NCI-H1417 (cell line): Measurements from ENCODE around the gene PHTF1.
"Not testable (repeated sequence)": the region's sequence is repeated elsewhere in the genome, so short reads cannot be mapped to it uniquely, and the experiment has no call there.

ENCODE experiments used
- DNase-seq, 3 experiments: peaks; one replicate each; lab custom pipeline; 2025; lab: John Stamatoyannopoulos, UW

The PHTF1 gene

DNA sequence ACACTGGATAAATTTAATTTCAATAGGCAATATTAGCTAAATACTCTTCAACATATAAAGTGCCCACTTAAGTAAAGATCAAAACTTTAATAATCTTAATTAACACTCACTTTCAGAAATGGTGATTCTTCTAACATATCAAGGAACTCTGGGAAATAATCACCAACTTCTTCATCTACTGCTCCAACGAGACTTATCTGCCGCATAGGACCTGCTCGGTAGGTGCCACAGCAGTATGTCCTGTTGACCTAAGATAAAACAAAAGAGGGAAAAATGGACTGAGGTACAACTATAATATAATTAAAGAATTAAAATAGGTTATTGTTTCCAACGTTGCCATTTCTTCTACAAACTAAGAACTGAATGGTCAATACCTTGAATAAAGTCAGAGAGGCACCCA is 18.3 kb upstream of the PHTF1 start:
- no peak for DNase-seq

DNA sequence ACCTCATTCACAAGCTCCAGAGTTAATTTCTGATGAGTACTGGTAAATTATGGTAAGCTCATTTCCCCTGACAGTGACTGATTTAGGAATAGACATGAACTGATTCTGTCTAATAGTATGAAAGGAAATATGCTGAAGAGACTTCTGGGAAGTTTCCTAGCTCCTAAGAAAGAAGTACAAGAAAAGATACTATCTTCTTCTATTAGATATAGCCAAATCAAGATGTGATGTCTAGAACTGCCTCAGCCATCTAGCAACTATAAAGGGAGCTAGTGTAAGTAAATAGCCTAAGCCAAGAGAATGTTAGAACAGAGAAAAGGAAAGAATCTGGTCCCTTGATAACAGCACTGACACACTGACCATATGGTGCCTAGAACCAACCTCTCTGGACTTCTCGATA is 10.7 kb upstream of the PHTF1 start:
- DNase-seq = no peak

DNA sequence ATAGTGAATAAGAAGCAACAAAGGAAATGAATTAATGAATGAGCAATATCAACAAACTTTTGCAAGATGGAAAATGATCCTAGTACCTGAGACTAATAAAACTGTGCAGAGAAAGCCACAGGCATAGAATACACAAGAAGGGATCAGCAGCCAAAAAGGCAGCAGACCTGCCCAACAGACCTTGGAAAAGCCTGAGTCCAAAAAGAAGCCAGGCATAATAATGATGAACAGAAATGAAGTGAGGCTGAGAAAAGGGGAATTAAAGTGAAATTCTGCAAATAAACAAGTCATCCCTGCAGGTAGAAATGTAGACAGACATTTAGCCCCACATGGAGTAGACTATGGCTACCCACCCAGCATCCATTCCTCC is 10.3 kb upstream of the PHTF1 start:
- DNase-seq = no peak

DNA sequence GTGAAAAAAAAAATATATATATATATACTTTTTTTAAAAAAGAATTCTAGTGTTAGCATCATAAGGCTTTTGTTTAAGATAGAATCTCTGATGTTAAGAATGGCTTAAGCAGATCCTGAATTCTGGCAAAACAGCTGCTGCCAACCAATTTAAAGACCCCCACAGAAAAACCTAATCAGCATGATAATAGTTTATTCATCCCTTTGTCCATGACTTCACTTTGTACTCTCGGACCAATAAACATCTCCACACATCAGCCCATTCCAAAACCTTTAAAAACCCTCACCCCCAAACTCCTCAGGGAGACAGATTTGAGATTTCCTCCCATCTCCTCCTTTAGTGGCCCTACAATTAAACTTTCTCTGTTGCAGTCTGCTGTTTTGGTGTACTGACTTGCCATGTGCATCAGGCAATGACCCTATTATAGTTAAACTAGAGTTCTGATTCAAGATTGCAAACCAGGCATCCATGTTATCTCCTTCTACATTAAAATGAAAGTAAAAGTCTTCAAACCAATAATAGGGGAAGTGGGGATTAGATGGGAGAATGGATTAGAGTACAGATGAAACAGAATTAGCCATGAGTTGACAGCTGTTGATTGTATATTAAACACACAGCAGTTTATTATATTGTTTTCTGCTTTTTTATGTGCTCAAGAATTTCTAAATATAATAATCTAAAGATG is 9.8 kb upstream of the PHTF1 start:
- DNase-seq = no peak

DNA sequence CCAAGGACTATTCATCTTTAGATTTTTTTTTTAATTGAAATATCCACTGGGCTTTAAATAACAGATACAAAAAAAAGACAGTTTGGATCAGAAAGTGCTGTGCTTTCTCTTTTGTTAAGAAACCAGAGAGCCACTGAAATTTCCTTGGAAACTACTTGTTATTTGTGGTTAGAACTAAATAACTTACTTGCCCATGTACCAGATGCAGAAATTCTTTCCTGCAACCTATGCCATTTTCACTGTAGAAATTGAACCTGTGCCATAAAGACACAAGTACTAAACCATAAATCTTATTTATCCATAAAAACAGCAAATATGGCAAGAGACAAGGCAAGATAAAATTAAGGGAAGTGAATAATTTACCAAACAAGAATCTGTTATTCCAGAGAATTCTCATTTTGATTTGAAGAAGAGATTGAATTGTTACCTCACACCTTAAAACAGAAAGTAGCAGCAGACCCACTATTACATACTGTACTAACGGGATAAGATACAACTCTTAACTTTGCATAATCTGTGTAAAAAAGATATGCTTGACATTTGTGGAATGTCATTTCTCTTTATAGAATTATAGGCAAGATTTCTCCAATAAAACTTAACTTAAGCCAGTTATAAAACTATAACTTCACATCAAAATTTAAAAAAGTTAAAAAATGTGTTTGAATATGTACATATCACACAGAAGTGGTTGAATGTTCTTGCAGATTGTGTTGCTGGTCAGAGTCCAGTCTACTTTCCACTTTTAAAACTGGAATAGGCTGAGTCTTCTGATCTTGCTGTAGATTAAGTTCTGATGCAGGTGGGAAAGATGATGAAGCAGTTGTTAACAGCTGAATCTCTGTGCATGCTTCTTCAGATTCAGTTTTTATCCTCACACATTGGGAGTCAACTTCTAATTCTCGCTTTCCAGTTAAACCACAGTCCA is 6.3 kb upstream of the PHTF1 start:
- DNase-seq = no peak

DNA sequence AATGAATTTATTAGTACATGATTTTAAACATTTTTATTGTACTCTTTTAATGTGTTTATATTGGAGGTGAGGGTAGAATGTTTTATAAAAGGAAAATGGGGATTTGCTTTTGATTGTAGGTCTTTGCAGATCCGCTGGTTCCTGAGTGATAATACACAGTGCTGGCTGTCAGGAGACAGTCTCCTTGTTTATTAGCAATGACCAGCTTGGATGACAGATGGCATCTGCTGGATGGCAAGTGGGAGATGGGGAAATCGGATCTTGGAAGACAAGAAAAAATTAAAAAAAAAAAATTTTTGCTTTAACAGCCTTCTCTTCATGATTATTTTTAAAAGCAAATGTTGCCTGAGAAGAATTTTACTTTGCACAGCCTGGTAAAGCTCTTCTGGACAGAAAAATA is 4.4 kb upstream of the PHTF1 start:
- DNase-seq = no peak

DNA sequence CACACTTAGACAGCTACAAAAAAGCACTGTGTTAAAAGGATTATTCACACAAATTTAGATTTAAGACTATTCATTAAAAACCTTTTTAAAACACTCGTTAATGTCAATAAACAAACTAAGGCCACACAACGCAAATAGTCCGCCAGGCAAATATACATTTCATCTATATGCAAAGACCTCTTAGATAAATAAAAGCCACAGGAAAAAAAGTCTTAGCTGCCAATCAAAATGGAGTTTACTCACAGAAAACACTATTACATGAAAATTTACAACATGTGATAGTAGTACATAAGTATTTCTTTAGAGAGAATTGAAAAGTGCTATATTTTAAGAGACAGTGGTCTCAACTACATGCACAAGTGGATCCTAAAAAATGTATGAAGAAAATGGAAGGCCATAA is 2.7 kb upstream of the PHTF1 start:
- DNase-seq = no peak

DNA sequence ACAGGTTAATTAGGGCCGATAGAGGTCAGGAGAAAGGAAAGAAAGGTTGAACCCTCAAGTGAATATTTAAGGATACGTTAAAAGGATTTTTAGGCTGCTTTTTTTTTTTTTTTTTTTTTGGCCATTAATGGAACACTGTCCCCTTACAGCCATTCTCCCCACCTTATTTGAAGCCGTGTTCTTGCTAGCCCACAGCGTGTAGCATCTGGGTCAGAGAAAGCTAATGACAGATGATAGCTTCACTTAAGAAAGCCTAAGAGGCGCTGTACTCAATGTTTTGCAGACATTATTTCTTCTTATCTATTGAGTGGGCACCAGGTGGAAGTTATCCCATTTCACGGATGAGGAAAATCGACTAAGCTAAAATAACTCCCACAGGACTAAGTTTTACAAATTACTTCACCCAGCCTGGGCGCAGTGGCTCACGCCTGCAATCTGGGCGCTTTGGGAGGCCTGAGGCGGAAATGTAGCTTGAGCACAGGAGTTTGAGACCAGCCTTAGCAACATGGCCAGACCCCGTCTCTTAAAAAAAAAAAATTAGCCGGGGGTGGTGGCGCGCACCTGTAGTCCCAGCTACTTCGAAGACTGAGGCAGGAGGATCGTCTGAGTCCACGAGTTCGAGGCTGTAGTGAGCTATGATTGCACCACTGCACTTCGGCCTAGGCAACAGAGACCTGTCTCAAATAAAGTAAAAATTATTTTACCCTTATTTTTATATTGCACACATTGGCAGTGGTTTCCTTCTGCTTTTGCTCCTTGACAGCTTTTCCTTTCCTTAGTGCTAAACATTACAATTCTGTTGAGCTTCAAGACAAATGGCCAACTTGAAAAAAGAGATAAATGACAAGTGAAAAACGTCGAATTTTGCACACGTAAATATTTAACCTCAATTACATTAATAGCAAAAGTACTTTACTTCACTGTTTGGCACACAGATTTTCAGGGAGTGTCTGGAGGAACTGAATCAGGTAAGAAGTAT is 1.1 kb upstream of the PHTF1 start:
- no peak for DNase-seq

DNA sequence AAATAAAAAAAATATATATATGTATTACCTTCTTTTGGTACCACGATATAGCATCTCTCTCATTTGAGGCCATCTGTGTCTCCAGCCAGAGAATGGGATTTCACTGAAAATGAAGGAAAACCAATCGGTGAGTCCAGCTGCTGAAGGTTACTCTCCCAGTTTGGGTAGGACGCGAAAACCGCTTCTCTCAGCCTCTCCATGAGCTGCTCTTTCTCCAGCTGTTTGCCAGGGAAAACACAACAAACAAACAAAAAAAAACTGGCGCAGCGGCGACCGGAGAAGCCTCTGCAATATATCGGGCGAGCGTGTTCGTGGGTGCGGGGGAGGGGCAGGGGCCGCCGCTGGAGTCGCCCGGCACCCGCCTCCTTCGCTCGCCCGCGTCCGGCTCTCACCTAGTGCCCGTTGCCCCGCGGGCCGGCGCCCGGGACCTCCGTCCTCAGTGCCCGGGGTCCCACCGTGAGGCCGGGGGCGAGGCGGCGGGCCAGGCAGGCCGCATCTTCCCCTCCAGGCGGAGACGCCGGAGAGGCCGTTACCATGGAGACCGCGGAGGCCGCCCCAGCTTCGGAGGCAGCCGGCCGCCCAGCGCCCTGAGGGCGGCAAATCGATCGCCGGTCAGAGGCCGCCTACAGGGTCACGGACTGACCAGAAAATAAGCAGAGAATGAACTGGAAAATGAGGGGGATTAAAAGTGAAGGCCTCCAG is 504 bp downstream of the PHTF1 start:
- DNase-seq = peak; percentile 78 to 90 (median 90)

DNA sequence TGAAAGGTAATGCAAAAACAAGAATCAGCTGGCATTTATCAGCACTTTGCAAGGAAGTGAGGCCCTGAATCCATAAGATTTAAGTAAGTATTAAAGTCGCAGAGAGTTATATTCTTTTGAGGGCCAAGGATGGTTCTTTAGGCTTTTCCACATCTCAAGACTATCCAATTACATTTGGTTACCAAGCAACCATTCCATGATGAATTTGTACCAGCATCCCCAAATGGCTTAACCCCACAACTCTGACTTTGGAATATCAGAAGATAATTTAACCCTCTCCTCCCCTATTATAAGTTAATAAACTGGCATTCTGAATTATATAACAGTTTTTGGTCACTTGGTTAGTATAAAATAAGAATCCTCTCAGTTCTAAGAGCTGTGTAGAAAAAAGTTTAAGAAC is 2.8 kb downstream of the PHTF1 start:
- no peak for DNase-seq

DNA sequence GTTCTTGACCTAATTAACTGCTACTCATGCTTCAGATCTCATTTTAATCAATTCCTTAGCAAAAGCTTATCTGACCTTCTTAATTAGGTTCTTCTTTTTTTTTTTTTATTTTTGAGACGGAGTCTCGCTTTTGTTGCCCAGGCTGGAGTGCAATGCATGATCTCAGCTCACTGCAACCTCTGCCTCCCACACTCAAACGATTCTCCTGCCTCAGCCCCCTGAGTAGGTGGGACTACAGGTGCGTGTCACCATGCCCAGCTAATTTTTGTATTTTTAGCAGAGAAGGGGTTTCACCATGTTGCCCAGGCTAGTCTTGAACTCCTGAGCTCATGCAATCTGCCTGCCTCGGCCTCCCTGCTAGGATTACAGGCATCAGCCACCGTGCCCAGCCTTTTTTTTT is 6.0 kb downstream of the PHTF1 start:
- DNase-seq = not testable (repeated sequence)

DNA sequence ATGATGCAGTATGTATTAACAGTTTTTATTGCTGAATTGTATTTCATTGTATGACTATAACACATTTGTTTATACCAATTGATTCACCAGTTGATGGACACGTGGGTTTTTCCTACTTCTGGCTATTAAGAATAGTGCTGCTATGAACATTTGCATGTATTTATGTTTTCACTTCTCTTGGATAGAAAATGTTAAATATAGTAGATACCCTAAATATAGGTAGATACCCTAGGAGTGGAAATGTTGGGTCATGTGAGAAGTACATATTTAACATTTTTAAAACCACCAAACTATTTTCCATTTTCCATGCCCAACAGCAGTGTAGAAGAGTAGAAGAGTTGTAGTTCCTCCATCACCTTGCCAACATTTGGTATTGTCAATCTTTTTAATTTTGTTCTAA is 7.8 kb downstream of the PHTF1 start:
- no peak for DNase-seq

DNA sequence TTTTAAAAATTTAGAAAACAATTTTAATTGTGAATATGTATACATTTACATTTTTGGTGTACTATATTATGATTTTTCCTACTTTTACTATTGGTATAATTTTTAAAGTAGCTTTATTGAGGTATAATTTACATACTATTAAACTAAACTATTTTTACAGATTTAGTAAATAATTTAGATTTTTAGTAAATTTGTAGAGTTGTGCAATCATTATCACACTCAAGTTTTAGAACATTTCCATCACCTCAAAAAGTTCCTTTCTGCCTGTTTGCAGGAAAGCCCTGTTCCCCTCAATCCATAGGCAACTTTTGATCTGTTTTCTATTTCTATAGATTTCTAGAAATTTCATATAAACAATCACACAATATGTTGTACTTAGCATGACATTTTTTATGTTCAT is 8.2 kb downstream of the PHTF1 start:
- DNase-seq = no peak

DNA sequence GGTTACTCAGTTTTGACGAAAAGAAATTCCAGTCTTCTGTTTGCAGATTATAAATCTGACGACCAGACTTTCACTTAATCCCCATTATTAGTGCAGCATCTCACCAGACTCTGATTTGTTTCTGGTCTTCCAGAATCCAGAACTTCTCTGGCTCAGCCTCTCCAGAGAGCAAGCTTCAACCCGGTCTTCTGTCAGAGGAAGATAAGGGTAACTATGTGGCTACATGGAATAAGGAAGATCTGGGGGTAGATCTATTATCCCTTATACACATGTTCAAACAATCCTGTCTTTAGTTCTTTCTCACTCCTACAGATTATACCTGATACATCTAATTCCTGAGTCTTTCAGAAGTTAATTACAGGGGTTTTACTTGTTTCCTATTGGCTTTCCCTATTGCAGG is 9.9 kb downstream of the PHTF1 start:
- no peak for DNase-seq

DNA sequence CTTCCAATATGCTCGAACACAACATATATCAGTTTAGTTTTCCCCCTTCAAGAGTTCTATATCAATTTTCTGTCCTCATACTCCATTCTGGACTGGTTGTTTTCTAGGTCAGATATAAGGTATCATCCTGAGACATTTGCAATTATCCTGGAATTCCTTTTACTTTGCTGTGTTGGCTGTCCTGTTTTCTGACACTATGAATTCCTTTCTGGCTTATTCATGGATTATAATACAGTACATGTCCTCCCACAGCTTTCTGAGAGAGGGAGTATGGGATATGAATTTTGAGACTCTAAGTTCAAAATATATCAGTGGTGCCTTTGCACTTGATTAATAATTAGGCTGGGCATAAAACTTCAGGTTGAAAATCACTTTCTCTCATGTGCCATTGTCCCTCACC is 11.9 kb downstream of the PHTF1 start:
- DNase-seq = no peak

DNA sequence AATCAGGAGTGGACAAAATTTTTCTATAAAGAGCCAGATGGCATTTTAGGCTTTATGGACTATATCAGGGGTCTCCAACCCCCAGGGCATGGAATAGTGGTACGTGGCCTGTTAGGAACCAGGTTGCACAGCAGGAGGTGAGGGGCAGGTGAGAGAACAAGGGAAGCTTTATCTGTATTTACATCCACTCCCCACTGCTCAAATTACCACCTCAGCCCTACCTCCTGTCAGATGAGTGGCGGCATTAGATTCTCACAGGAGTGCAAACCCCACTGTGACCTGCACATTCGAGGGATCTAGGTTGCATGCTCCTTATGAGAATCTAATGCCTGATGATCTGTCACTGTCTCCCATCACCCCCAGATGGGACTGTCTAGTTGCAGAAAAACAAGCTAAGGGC is 13.9 kb downstream of the PHTF1 start:
- peak in 2 of 3 experiments; percentile 10 to 54 for DNase-seq

DNA sequence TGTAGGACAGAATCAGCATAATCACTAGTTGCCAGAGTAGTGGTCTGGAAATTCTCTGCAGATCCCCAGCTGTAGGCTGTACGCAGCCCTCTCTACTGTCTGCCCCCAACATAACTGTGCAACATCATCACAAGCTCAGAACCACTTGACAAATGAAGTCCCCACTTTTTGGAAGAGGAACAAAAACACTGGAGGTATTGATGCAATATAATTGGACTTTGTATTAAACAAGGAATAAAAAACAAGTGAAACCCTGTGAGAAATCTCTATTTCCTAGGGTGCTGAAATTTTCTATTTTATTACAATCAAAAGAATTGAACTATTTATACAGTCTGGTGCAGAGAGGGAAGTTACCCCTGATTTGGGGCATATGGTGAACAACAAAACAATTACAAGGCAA is 15.2 kb downstream of the PHTF1 start:
- no peak for DNase-seq

DNA sequence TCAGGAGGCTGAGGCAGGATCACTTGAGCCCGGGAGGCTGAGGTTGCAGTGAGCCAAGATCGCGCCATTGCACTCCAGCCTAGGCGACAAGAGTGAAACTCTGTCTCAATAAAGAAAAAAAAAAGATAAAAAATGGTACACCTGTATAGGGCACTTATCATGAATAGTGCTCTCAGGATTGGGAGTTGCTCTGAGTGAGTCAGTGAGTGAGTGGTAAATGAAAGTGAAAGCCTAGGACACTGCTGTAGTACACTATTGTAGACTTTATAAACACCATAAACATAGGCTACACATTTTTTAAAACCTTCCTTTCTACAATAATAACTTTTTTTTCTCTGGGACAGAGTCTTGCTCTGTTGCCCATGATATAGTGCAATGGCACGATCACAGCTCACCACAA is 16.8 kb downstream of the PHTF1 start:
- no peak for DNase-seq

DNA sequence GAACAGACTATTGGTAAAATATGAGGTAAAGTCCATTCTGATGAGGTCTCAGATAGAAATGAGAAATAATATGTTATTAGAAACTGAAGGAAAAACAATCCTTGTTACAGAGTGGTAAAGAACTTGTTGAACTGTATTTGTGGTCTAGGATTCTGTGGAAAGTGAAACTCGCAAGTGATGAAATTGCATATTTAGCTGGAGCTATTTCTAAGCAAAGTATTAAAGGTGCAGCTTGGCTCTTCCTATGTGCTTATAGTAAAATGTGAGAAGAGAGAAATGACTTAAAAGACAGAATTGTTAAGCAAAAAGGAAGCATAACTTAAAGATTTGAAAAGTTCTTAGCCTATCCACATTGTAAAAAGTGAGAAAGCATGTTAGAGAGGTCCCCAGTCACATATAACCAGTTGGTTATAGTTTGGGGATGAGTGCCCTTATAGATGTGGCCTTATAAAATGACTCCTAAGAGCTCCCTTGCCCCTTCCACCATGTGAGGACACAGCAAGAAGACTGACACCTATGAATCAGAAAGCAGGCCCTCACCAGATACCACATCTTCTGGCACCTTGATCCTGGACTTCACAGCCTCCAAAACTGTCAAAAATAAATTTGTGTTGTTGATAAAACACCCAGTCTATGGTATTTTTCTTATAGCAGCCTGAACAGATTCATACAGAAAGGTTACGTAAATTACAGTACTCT is 24.8 kb downstream of the PHTF1 start:
- no peak for DNase-seq

DNA sequence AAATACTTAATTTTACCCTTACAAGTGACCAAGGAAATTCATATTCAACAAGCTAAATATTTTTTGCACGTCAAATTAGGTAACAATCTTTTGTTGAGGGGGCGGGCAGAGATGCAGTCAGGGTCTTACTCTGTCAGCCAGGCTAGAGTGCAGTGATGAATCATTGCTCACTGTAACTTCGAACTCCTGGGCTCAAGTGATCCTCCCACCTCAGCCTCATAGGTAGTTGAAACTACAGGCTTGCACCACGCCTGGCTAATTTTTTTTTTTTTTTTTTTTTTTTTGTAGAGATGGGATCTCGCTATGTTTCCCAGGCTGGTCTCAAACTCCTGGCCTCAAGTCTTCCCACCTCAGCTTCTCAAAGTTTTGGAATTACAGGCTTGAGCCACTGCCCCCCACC is 26.5 kb downstream of the PHTF1 start:
- no peak for DNase-seq

DNA sequence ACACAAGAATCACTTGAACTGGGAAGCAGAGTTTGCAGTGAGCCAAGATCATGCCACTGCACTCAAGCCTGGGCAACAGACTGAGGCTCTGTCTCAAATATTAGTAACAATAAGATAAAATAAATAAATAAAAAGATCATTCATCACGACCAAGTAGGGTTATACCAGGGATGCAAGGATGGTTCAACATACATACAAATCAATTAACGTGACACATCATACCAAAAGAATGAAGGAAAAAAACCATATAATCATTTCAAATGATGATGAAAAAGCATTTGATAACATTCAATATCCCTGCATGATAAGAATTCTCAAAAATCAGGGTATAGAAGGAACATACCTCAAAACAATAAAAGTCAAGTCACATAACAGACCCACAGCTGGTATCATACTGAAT is 38.3 kb downstream of the PHTF1 start:
- DNase-seq = no peak
